Mammary epithelial cell (primary cell): ENCODE data around the gene HOXA11.

Experiments used
- EZH2 ChIP-seq: IDR thresholded peaks from 2 replicates; pipeline ENCODE4 v1.6.1; 2012; ENCODE audit warnings: low read length, inconsistent platforms, borderline replicate concordance
- TF ChIP-seq, protein P1 (sequence below), 2 donors: IDR thresholded peaks in 1 of 2; conservative IDR thresholded peaks in 1 of 2; 2 replicates each; pipeline ENCODE4 v1.5.1; 2011 to 2012; ENCODE audit warnings: inconsistent platforms in 2 of 2, low read length in 2 of 2, mild to moderate bottlenecking in 2 of 2, control low read depth in 1 of 2, low read depth in 1 of 2; ENCODE audit not compliant: insufficient read depth in 1 of 2; ENCODE audit errors: extremely low read depth in 1 of 2

DNA sequence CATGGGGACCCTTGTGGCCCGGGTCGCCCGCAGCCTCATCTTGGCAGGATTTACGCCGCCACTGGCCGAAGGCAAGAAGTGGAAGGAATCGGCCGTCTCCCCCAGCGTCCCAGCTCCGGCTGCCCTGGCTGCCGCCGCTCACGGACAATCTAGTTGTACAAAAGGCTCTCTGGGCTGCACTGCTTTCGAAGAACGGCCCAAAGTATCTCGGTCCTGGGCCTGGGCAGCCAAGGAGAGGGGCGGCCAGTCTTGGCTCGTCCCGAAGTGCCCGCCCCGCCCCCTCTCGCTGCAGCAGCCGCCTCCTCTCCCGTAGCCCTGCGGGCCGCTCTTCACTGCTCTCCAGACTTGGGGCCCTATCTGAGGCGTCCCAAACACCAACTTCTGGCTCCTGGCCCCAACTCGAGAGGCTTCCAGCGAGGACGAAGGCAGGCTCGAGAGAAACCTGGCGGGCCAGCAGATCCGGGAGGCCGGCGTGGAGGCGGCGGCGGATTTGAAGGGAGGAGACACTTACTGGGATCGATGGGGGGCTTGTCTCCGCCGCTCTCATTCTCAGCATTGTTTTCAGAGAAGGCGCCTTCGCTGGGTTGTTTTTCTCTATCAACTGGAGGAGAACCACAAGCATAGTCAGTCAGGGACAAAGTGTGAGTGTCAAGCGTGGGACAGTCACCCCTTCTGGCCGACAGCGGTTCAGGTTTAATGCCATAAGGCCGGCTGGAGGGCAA, 20.5 kb downstream of the HOXA11 start:
- TF ChIP-seq, protein P1, sequence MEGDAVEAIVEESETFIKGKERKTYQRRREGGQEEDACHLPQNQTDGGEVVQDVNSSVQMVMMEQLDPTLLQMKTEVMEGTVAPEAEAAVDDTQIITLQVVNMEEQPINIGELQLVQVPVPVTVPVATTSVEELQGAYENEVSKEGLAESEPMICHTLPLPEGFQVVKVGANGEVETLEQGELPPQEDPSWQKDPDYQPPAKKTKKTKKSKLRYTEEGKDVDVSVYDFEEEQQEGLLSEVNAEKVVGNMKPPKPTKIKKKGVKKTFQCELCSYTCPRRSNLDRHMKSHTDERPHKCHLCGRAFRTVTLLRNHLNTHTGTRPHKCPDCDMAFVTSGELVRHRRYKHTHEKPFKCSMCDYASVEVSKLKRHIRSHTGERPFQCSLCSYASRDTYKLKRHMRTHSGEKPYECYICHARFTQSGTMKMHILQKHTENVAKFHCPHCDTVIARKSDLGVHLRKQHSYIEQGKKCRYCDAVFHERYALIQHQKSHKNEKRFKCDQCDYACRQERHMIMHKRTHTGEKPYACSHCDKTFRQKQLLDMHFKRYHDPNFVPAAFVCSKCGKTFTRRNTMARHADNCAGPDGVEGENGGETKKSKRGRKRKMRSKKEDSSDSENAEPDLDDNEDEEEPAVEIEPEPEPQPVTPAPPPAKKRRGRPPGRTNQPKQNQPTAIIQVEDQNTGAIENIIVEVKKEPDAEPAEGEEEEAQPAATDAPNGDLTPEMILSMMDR (conservative IDR thresholded peaks at IDR 0.05 in 1 of 2, IDR thresholded peaks at IDR 0.05 in 1 of 2; ENCODE audit: extremely low read depth in 1 of 2, insufficient read depth in 1 of 2, low read depth in 1 of 2, low read length in 2 of 2), result peak in 1 of 2 donors; percentile 16
- no peak for TF ChIP-seq EZH2
